GM21737 (cell line): ENCODE results near the gene NNAT.

ENCODE experiments used
- ATAC-seq: cut with Tn5 transposase; IDR thresholded peaks from one replicate; pipeline ENCODE4 v1.9.1; 2021; ENCODE audit warnings: mild to moderate bottlenecking, moderate library complexity; ENCODE audit not compliant: unreplicated experiment

NNAT gene

DNA sequence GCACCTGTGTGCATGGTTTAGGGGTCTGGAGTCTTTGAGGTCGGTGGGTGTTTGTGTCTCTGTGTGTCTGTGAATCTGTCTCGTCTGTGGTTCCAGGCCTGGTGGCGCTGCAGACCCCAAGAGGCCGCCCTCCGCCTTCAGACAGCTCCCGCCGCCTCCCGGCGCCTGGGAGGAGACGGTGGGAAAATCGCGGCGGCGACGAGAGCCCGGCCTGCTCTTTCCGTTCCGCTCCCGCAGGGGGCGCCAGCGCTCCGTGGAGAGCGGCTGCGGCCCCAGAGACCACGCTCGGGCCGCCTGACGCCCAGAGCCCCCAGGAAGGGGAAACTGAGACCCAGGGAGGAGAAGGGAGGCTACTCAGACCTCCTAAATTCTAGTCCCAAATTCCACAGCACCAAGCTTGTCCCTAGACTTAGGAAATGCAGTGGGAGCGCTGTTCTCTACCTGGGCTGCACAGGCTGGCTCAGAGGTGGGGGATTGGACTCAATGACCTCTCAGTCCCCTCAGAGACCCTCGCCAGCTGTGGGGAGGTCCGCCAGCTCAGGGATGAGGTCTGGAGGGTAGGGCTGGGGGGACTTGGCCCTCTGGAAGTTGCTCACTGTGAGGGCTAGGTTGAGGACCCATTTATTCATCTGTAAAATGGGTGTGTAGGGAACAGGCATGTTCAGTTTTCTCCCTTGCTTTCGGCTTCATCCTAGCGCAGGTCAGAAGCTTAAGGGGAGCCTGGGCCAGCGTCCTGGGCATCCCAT lies 43.5 kb downstream of the NNAT start:
- ATAC-seq, result no peak

DNA sequence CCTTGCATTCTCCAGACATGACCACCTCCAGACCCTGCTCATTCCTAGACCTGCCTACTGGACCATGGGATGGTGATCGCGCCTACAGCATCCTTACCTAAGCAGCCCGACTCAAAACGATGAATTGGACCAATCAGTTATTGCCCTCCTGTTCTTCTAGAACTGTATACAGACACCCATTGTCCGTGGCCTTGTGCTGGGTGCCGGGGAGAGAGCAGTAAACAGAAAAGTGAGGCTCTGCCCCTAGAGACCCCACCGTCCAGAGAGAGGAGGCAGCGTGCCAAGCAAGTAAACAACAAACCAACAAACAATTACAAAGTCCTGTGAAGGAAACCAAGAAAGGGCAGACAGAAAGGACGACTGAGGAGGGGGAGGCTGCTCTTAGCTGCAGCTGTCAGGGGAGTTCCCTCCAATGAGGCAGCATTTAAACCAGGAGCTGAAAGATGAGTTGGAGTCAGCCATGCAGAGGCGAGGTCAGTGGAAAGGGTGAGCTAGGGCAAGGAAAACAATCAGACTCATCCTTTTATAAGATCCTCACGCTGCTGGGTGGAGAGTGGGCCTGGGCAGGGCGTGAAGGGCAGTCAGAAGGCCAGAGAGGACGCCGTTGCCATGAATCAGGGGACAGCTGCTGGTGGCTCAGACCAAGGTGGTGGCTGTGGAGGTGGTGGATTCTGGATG lies 44.2 kb downstream of the NNAT start:
- ATAC-seq, result no peak

DNA sequence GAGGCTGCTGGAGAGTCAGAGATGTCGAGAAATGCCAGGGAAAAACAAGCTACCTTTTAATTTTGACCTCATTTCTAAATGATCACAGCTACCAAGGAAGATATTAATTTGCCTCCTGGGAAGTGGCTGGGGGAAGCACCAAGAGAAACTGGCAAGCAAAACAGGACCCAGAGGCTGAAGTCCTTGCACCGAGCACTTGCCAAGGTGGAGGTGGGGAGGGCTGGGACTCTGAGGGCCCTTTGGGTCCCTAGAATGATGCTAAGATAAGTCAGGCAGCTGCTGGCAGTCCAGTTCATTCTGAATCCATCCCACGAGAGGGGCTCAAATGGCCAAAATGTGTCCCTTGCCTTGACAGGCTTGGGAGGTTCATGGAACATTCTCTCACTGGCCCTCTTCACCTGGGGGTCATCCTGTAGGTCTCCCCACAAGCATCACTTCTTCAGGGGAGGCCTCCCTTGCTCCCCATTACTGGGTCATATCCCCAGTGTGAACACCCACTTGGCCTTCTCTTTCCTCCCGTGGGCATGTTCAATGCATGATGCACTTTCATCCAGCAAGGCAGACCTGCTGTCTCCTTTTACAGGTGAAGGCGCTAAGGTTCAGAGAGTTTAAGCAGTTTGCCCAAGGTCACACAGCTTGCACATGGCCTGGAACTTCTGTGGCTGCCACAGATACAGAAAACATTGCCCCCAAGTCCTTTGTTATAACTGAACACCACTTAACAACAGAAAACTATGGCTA lies 45.7 kb downstream of the NNAT start:
- no peak for ATAC-seq

DNA sequence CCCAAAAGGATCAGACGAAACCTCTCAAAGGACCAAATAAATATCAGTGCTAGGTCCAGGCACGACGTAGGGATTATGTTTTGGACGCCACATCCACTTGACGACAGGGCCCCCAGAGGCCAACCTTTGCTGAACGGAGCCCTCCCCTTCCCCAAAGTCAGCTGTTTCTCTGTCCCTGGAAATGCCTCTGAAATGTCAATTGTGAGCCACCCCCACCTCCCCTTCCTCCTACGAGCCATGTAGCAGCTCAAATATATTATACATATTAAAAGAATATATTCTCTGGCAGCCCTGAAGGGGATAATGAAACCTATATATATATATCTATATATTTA lies 46.2 kb downstream of the NNAT start:
- no peak for ATAC-seq

DNA sequence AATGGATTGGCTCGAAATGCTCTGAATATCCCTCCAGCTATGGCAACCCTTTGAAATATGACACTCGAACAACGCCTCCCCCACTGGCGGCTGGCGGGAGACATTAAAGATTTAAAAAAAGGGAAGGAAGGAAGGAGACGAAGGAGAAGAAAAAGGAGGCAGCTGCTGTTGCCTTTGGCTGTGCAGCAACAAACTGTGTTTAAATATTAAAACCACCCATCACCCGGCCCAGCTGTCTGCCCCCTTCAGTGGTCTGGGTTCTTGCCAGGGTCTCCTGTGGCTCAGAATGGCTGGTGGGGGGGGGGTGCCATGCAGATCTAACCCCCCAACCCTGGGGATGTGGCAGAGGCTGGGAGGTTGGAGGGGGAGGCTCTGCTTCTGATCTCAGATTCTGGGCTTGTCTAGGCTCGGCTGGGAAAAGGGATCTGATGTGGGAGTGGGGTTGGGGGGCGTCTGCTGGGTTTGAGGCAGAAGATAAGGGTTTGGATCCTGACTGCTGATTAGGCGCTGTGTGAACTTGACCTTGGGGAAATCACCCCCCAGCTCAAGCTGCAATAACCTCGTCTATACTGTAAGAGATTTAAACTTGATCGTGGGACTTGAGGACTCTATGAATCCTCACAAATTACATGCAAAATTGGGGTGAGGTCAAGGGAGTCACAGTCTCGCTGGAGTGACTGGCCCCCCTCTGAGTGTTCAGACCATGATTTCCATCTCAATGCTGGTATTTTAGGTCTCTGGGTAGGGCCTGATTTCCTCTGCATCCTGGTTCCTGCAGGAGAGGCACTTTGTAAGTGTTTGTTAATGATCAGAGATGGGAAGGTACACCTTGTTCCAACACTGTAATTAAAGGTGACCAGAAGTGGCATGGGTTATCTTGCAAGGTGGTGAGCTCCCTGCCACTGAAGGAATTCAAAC lies 46.9 kb downstream of the NNAT start:
- ATAC-seq, result no peak

DNA sequence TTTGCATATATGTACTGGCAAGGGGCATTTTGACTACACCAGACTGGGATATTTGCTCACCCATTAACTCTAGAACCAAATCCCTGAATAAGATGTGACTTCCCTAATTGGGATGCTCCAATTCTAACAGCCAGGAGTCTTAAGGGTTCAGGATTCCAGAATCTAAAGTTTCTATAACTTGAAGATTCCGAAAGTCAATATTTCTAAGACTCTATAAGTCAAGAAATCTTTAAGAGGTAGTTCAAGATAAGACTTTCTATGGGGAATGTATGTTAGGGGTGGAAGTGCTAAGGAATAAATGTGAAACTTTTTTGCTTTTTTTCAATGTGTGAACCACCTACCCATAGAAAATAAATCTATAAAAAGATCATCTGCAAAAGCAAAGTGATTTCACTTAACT lies 49.4 kb downstream of the NNAT start:
- no peak for ATAC-seq

DNA sequence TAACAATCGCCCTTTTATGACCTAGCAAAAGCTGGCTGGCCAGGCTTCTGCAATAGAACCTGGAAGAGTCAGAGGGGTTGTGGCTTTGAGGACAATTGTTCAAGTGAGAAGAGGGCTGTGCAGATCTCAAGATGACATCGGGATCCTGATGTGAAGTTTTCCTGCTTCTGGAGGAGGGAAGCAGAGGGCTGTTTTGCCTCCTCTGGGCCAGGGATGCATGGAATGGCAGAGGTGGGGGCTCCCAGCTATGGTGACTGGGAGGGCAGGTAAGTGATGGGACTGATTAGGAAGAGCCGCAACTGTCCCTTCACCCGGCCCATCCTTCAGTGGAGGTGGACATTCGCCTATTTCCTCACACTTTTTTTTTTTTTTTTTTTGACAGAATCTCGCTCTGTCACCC lies 50.0 kb downstream of the NNAT start:
- ATAC-seq, result no peak
